NB4 (cell line): Measurements from ENCODE around the gene RAB43.

Experiments
- DNase-seq: peaks from one replicate; pipeline ENCODE4 v3.0.0; 2010; ENCODE audit warnings: low read depth
- H3K4me3 ChIP-seq: one replicate; pipeline ENCODE4 v1.5.1; 2011; ENCODE audit warnings: mild to moderate bottlenecking, low read depth, low read length, moderate library complexity
- MYC ChIP-seq: IDR thresholded peaks from 2 replicates; pipeline ENCODE4 v1.6.1; 2011; ENCODE audit warnings: low read depth, low read length
- POLR2A ChIP-seq: IDR thresholded peaks from 2 replicates; pipeline ENCODE4 v1.6.1; 2011; ENCODE audit warnings: mild to moderate bottlenecking; ENCODE audit not compliant: insufficient read length; ENCODE audit errors: extremely low read depth
- TF ChIP-seq, protein P1 (sequence below): IDR thresholded peaks from one replicate; pipeline ENCODE4 v1.5.1; 2012; ENCODE audit warnings: low read depth, low read length
- TF ChIP-seq, protein P2 (sequence below): IDR thresholded peaks from 2 replicates; pipeline ENCODE4 v1.6.1; 2011; ENCODE audit warnings: low read depth, low read length

RAB43 gene

DNA sequence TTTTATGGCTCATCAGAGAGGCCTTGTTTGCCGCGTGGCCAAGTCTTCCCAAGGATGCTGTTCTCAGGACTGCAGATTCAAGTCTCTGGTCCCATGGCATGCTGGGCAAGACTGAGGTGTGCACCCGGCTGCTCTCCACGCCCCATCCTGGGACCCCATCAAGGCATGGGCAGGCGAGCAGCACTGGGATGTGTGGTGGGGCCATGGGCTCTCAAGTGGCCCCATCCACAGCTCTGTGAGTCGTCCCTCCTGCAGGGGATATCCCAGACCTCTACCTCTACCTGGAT is 74.1 kb downstream of the RAB43 start:
- TF ChIP-seq POLR2A: no peak
- no peak for TF ChIP-seq MYC
- TF ChIP-seq, protein P1, sequence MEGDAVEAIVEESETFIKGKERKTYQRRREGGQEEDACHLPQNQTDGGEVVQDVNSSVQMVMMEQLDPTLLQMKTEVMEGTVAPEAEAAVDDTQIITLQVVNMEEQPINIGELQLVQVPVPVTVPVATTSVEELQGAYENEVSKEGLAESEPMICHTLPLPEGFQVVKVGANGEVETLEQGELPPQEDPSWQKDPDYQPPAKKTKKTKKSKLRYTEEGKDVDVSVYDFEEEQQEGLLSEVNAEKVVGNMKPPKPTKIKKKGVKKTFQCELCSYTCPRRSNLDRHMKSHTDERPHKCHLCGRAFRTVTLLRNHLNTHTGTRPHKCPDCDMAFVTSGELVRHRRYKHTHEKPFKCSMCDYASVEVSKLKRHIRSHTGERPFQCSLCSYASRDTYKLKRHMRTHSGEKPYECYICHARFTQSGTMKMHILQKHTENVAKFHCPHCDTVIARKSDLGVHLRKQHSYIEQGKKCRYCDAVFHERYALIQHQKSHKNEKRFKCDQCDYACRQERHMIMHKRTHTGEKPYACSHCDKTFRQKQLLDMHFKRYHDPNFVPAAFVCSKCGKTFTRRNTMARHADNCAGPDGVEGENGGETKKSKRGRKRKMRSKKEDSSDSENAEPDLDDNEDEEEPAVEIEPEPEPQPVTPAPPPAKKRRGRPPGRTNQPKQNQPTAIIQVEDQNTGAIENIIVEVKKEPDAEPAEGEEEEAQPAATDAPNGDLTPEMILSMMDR: no peak
- TF ChIP-seq, protein P2, sequence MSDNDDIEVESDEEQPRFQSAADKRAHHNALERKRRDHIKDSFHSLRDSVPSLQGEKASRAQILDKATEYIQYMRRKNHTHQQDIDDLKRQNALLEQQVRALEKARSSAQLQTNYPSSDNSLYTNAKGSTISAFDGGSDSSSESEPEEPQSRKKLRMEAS: no peak
- no peak overlapping the region for H3K4me3 ChIP-seq
- no peak for DNase-seq

DNA sequence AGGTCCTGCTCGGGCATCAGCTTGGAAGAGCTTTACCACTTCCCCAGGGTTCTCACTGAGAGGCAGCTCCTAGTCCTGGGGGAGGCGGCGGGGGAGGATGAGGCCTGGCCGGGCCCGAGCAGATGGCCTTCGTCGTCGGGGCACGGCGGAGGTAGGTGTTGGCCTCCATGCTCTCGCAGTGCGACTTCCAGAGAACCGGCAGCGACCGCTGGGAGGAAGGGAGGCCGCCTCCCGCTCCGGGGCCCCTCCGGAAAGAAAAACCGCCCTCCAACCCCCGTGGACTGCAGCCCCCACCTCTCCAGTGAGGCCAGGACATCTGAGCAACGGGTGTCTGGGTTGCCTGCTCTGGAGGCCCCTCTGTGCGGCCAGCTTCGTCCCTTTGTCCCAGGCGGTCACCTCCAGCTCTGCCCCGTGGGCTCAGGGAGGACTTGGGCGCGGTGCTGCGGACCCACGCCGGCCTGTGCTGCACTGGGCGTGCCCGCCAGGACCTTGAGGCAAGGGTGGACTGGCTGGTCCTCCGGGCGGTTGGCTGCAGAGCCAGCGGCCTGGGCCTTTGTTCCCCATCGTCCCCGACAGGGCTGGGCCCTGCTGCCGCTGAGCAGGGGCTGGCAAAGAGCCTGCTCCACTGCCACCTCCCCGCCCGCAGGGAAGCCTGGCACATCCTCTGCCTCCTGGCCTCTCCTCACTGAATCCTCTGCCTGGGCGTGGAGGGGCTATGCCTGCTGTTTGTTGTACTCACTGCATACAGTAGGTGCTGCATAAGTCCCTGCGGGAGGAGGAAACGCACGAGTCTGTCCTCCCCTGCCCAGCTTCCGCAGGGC is 74.7 kb downstream of the RAB43 start:
- no peak for DNase-seq
- H3K4me3 ChIP-seq: no peak overlapping the region
- TF ChIP-seq MYC: no peak
- TF ChIP-seq, protein P2: no peak
- TF ChIP-seq, protein P1: no peak
- no peak for TF ChIP-seq POLR2A

DNA sequence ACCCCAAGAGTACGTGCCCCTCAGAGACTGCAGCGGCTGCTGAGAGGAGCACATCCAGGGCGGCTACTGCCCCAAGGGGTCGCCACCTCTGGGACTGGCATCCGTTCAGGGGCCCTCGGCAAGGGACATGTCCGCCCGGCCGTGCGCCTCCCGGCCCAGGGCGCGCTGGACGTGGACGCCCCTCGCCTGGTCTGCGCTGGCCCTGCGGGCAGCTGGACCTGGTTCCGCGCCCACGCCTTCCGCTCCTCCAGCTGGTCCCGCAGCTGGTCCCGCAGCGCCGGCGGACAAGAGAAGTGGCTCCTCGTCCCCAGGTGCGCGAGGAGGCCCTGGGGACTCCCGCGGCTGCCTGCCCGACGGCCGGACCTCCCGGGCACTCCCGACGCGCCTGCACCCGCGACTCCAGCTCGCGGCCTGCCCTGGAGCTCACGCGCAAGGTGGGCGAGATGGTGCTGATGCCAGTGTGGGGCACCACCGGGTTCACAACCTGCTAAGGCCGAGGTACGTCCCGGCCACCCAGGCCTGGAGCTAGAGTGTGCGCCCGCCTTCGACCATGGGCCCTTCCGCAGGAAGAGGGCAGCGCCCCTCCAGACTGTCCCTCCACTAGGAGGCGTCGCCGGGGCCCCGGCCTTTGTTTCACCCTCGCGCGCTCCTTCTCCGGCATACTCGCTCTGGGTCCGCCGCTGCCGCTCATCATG is 75.4 kb downstream of the RAB43 start:
- no peak overlapping the region for H3K4me3 ChIP-seq
- no peak for TF ChIP-seq POLR2A
- TF ChIP-seq, protein P2: no peak
- TF ChIP-seq MYC: no peak
- TF ChIP-seq, protein P1: no peak
- no peak for DNase-seq

DNA sequence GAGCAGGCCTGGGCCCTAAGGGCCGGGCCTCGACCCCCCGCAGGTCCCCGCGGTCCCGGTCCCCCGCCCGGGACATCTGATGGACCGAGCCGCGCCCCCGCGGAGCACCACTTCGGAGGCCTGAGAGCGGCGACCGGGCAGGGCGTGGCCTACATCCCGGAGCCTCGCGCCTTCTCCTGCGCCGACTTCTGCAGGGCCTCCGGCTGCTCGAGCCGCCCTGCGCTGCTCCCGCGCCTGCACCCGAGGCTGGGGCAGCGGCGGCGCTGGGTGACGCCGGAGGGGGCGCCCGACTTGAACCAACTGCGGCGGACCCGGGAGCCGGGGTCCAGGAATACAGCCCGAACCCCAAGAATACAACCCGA is 75.9 kb downstream of the RAB43 start:
- TF ChIP-seq MYC (no peak), POLR2A (no peak)
- TF ChIP-seq, protein P1: no peak
- TF ChIP-seq, protein P2: no peak
- no peak for DNase-seq
- no peak overlapping the region for H3K4me3 ChIP-seq

DNA sequence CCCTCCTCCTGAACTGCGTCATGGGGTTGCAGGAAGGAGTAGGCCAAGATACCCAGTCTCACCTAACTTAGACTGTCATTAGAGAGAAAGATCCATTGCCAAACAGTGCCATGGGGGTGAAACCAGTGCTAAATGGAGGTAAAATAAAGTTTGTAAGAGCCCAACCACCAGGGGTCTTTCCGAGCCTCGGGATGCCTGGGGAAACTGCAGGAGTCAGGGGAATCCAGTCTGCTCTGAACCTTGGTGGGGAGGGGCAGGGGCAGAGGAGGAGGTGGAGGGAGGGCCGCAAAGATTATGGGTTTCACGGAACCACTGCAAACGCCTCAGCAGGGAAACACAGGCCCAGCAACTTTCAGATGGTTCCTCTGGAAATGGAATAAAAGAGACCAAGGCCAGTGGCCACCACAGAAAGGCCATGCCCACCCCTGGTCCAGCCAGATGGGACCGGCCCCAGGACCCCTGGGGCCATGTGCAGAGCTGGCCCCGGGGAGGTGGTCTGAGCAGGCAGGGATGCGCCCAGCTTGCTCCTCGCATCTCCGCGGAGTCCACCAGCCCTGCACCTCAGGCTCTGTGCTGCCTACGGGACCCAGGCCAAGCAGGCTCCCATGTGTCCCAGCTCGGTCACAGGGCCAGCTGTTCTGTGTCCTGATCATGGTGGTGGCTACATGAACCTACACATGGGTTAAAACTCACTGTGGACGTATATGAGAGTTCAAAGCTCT is 80.9 kb downstream of the RAB43 start:
- no peak overlapping the region for H3K4me3 ChIP-seq
- DNase-seq: no peak
- TF ChIP-seq, protein P2: no peak
- TF ChIP-seq POLR2A (no peak), MYC (no peak)
- TF ChIP-seq, protein P1: no peak
